ENCODE results near the gene VRTN. TPM values are rescaled to one million over a fixed set of nuclear protein-coding genes. Genes with fewer than 3 reads are reported as not detected.
"Not testable (repeated sequence)": the region's sequence is repeated elsewhere in the genome, so short reads cannot be mapped to it uniquely, and the experiment has no call there.

The VRTN gene
- total RNA-seq, 1 donor from 2014 or later, result not detected

- DNase-seq (ENCODE audit: low read depth), result no peak
- no peak for TF ChIP-seq CTCF (IDR thresholded peaks at IDR 0.05; ENCODE audit: insufficient read depth, low read length, poor library complexity, severe bottlenecking)
- Histone ChIP-seq H3K4me3 (ENCODE audit: low read depth, low read length) (no peak overlapping the region), H3K36me3 (ENCODE audit: control insufficient read depth, insufficient read depth, low read length) (no peaks in the 10 kb centered on the region), H3K27me3 (ENCODE audit: control insufficient read depth, insufficient read depth, low read length) (no peaks in the 10 kb centered on the region)
Observed at GRCh38 chr14:74380172-74380571, 31.9 kb downstream of the VRTN start.

GRCh38 chr14:74380845-74381244 is 32.6 kb downstream of the VRTN start:
- no peak overlapping the region for H3K4me3 ChIP-seq (ENCODE audit: low read depth, low read length)
- H3K27me3 ChIP-seq (ENCODE audit: control insufficient read depth, insufficient read depth, low read length), result no peaks in the 10 kb centered on the region
- TF ChIP-seq CTCF (IDR thresholded peaks at IDR 0.05; ENCODE audit: insufficient read depth, low read length, poor library complexity, severe bottlenecking), result no peak
- no peak for DNase-seq (ENCODE audit: low read depth)
- H3K36me3 ChIP-seq (ENCODE audit: control insufficient read depth, insufficient read depth, low read length), result no peaks in the 10 kb centered on the region

GRCh38 chr14:74381571-74381970 is 33.3 kb downstream of the VRTN start:
- H3K4me3 ChIP-seq (ENCODE audit: low read depth, low read length); H3K36me3 ChIP-seq (ENCODE audit: control insufficient read depth, insufficient read depth, low read length); H3K27me3 ChIP-seq (ENCODE audit: control insufficient read depth, insufficient read depth, low read length); DNase-seq (ENCODE audit: low read depth): not testable (repeated sequence)

- no peak overlapping the region for H3K4me3 ChIP-seq (ENCODE audit: low read depth, low read length)
- no peaks in the 10 kb centered on the region for H3K36me3 ChIP-seq (ENCODE audit: control insufficient read depth, insufficient read depth, low read length)
- peaks cover 4% of the 10 kb centered on the region for H3K27me3 ChIP-seq (ENCODE audit: control insufficient read depth, insufficient read depth, low read length)
- no peak for TF ChIP-seq CTCF (IDR thresholded peaks at IDR 0.05; ENCODE audit: insufficient read depth, low read length, poor library complexity, severe bottlenecking)
- DNase-seq (ENCODE audit: low read depth), result no peak
Observed at GRCh38 chr14:74382231-74382630, 34.0 kb downstream of the VRTN start.

GRCh38 chr14:74389980-74390379 is 41.7 kb downstream of the VRTN start:
- H3K36me3 ChIP-seq (ENCODE audit: control insufficient read depth, insufficient read depth, low read length), result no peaks in the 10 kb centered on the region
- H3K4me3 ChIP-seq (ENCODE audit: low read depth, low read length), result no peak overlapping the region
- no peak for DNase-seq (ENCODE audit: low read depth)
- H3K27me3 ChIP-seq (ENCODE audit: control insufficient read depth, insufficient read depth, low read length), result peaks cover 13% of the 10 kb centered on the region
- no peak for TF ChIP-seq CTCF (IDR thresholded peaks at IDR 0.05; ENCODE audit: insufficient read depth, low read length, poor library complexity, severe bottlenecking)

GRCh38 chr14:74390505-74390904 is 42.2 kb downstream of the VRTN start:
- not testable (repeated sequence) for H3K4me3 ChIP-seq (ENCODE audit: low read depth, low read length); H3K36me3 ChIP-seq (ENCODE audit: control insufficient read depth, insufficient read depth, low read length); DNase-seq (ENCODE audit: low read depth)
- H3K27me3 ChIP-seq (ENCODE audit: control insufficient read depth, insufficient read depth, low read length), result peaks cover 18% of the 10 kb centered on the region

GRCh38 chr14:74391479-74391878 is 43.2 kb downstream of the VRTN start:
- Histone ChIP-seq H3K4me3 (ENCODE audit: low read depth, low read length) (no peak overlapping the region), H3K27me3 (ENCODE audit: control insufficient read depth, insufficient read depth, low read length) (peaks cover 22% of the 10 kb centered on the region), H3K36me3 (ENCODE audit: control insufficient read depth, insufficient read depth, low read length) (no peaks in the 10 kb centered on the region)
- DNase-seq (ENCODE audit: low read depth), result no peak
- TF ChIP-seq CTCF (IDR thresholded peaks at IDR 0.05; ENCODE audit: insufficient read depth, low read length, poor library complexity, severe bottlenecking), result no peak
